Activated CD4-positive, alpha-beta T cell treated with anti-CD3 and anti-CD28 coated beads, Interleukin-10, Interleukin-2, amounts not matched to agents 100 ng/mL and 50 ng/mL, durations not matched to agents 16 hours and 8 hours (primary cell): Measurements from ENCODE around the gene KRTAP19-8.

Experiments
- DNase-seq: peaks from one replicate; pipeline ENCODE4 v3.0.0-alpha.2; 2020

The KRTAP19-8 gene

DNA sequence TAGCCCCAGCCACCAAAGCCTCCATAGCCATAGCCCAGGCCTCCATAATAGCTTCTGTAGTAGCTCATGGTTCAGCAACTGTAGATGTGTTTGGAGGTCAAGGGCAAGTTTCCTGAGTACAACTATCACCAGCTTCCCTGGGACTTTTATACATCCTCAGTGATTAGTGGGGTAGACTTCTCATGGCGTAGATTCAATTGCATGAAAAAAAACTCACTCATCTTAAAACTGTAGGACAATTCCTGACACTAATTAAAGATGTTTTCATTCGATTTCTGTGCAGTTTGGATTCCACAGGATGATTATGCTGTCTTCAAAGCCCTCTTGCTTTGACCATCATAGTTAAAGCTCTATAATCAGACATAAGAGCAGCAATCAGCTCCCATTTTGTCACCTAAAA is at the start of gene KRTAP19-8:
KRTAP19-8 (minus strand) TSS at position 101 of the 400 bp plus-strand sequence; CDS start at position 68, 33 bp downstream.
- DNase-seq: no peak

- DNase-seq: no peak
Observed at GRCh38 chr21:31087639-31088473, 49.6 kb upstream of the KRTAP19-8 start.

DNA sequence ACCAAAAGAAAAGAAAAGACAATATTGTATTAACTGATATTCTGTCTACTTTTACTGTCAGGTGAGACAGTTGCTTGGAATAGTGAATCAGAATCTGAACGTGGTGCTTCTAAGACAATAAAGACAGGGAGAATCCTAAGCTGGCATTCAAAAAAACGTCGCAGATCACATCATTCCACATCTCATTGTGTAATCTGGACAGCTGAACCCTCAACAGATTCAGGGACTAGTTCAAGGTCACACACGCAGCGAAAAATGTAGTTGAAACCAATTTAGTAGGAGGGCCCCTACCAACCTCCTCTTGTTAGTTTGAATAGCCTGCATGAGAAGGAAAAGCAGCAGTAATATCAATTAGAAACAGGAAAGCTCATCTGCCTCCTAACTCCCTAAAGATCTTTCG is 46.4 kb upstream of the KRTAP19-8 start:
- no peak for DNase-seq

DNA sequence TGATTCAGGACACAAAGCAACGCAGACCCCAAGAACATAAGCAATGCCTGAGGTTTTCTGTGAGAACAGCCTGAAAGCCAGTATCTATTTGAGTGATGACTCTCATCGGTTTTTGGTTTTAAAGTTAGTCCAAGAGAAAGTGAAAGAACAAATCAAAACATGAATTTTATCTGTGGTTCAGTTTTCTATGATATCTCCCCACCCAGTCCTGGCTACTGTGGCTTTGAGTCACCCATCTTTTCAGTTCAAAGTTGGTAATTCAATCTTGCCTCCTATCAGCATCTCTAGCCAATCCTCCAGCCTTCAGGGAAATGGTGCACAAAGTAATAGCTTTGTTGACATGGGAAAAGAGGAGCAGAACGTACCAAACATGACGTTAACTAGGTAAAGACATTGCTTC is 40.5 kb upstream of the KRTAP19-8 start:
- DNase-seq: peak; percentile 72

GRCh38 chr21:31078216-31078615 is 39.9 kb upstream of the KRTAP19-8 start:
- no peak for DNase-seq

- no peak for DNase-seq
Observed at GRCh38 chr21:31075848-31076247, 37.6 kb upstream of the KRTAP19-8 start.

- no peak for DNase-seq
Observed at GRCh38 chr21:31072533-31072932, 34.3 kb upstream of the KRTAP19-8 start.

GRCh38 chr21:31064803-31065202 is 26.5 kb upstream of the KRTAP19-8 start:
- DNase-seq: peak; percentile 51

DNA sequence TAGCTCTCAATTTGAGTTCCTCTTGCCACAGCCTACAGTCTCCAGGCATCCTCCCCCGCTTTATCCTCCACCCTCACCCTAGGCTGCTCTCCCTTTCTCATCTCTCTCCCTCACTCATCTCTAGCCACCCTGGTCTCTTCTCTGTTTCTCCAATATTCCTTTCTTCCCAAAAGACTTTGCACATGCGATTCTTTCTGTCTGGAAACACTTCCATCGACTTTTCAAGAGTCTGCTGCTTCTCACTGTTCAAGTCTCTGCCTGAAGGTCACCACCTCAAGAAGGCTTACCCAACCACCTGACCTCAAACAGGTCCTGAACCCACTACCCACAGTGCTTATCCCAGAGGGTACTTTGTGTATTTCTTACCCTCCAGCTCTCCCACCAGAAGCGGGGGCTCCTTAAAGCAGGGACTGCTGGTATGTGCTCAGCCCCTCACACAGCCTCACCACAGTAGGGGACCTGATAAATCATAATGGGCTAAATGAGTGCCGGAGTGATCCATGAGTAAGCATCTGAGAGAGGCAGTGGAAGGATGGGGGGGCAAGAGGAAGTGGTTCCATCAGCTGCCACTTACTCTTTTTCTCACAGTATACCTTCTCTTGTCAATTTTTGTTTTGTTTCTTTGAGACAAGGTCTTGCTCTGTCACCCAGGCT is 14.3 kb upstream of the KRTAP19-8 start:
- DNase-seq: no peak

- DNase-seq: no peak
Observed at GRCh38 chr21:31050577-31051157, 12.4 kb upstream of the KRTAP19-8 start.

GRCh38 chr21:31045841-31046240 is 7.6 kb upstream of the KRTAP19-8 start:
- no peak for DNase-seq

- no peak for DNase-seq
Observed at GRCh38 chr21:31043471-31043870, 5.2 kb upstream of the KRTAP19-8 start.

DNA sequence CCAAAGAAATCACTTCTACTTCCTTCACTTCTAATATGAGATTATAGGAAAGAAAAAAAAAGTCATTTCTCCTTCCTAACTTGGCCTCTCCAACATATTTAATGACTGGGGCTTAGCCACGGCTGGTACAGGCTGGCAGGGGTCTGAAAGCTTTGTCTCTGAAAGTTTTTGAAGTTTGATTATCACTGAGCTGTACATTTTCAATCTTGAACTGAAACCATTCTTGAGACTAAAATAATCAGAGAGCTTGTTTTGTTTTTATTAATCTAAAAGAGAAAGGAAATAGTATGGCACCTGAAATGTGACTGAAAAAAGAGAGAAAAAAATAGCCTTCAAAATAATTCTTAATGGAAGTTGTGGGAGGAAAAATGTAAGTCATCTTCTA is 3.8 kb upstream of the KRTAP19-8 start:
- no peak for DNase-seq

DNA sequence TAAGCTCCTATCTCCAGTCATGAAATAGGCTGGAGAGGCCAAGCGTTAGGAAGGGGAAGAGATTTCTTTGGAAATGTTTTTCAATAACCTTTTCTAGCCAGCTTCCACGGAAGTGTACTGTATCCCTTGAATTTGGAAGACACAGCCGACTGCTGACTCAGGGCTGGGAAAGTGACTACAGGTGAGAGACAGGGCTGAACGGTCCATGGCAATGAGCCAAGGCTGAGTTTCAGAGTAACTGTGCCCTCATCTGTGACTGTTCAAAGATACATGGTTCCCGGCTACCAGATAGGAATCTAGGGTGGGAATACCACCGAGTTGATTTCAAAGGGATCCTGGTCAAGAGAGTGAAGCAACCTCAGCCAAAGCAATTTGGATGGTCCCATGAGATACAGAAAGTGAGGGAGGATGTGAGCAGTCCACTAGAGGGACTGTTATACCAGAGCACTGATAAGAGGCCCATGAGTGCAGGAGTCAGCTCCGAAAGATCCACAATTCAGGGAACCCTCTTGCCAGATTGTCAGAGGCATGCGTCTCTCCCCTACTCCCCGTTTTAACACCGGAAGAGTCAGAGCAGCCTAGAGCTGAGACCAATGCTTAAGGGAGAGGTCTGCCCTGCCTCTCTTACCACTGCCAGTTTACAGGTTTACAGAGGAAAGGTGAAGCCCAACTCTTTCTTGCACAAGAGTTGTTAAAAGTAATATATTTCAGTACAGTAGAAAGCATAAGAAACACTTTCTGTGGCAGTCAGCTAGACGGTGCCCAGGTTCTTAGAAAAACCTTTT is 3.2 kb upstream of the KRTAP19-8 start:
- DNase-seq: no peak

- DNase-seq: no peak
Observed at GRCh38 chr21:31034378-31034777, 3.9 kb downstream of the KRTAP19-8 start.

DNA sequence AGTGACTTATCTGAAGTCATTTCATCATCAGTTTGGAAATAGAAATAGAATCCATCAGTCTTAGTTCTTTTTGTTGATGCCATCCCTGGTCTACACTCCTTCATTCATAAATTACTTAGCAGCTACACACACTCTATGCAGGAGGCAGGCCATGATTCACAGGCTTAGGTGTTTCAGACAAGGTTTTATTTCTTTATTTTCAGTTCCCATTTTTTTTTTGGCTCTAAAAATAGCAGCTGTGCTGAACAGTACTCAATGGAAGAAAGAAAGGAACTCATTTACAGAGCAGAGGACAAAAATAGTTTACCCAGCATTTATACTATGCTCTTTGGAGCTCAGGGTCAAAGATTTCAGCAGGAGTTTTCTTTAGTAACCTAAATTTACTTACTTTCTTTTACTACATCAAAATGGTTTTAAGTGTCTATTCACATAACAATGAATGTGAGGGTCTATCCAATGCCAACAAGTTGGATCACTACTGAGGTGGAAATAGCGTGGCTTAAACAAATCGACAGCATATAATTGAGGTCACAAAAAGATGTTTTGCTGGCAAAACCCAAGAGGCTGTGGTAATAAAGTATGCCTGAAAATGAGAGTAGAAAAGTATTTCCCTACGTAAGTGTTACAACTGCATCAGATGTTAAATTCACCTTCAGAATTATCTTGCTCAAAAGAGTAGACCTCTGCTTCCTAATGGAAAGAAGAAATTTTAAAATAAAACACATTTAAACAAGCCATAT is 7.7 kb downstream of the KRTAP19-8 start:
- no peak for DNase-seq

- no peak for DNase-seq
Observed at GRCh38 chr21:31023680-31024079, 14.6 kb downstream of the KRTAP19-8 start.

- DNase-seq: no peak
Observed at GRCh38 chr21:31022306-31022705, 16.0 kb downstream of the KRTAP19-8 start.

DNA sequence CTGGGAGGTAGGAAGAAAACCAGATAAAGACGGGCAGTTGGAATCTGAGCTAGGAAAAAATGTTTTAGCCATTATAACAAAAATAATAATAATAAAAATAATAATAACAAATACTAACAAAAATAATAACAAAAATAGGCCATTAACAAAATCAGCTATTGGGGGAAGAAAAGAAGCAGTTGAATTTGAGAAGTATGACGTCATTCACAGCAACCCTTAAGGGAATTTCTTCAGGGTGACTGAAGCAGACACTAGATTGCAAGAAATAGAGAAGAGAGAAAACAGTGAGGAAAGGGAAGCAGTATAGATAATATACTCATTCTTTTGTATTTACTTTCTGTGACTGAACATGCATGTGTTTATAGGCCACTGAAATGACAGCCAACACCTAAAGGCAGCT is 20.0 kb downstream of the KRTAP19-8 start:
- no peak for DNase-seq

DNA sequence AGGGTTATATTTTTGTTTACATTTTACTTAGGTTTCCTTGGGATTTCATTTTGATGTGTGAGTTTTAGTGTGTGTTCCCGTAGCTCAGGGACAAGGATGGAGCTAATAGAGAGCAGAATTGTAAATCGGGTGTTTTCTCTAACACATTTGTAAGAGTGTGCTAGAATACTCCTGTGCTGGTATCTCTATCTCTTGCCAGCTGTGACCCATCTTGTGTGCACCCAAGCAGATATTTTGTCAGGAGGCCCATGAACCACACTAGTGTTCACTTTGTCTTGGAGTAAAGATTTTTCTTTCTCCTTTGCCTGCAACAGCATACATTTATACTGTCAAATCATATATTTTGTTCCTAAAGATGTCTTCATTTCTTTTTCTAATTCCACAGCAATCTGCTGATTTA is 23.4 kb downstream of the KRTAP19-8 start:
- no peak for DNase-seq

DNA sequence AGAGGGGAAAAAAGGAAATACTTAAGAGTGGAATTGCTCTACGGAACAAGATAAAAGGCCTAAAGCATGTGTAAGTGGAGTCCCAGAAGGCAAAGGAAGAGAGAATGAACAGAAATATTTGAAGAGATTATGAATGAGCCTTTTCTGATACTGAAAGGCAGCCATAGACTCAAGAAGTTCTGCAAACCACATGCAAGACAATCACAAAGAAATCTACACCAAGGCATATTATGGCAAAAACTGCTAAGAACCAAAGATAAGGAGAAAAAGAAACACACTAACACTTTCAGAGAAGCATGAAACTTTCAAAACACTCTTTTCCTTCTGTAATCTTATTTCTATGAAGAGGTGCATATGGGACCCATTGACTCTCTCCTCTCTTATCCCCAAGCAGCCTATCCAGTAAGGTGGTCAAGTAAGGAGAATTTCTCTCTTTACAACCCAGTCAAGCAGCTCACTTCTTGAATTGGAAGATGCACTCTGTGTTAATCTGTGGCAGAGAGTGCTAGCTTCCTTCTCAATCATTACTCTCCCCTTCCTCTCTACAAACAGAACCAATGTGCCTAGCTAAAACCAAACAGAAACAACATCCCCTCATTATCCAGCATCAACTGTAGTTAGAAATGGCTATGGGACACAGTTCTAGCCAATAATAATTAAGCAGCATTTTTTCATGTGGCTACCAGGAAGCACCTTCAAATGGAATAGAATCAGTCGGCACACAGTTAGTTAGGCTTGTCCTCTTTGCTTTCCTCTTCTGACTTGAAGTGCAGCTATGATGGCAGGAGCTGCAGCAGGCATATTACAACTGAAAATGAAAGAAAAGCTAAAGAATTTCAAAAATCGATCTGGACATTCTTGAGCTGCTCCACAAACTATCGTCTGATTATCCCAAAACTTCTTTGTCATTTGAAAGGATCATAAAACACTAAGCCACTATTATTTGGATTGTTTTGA is 25.9 kb downstream of the KRTAP19-8 start:
- DNase-seq: peak; percentile 14
